GM13976 (cell line): ENCODE measurements around the gene ADAM33.

ENCODE experiments used
- DNase-seq: peaks from one replicate; pipeline ENCODE4 v3.0.0; 2012; ENCODE audit warnings: low spot score
- CTCF ChIP-seq: IDR thresholded peaks from 2 replicates; pipeline ENCODE4 v1.5.1; 2012; ENCODE audit warnings: borderline replicate concordance, mild to moderate bottlenecking; ENCODE audit not compliant: insufficient read depth; ENCODE audit errors: extremely low read depth, missing control alignments, control extremely low read depth
- in situ Hi-C: fragments of 300-500 bp; cut with MboI; formaldehyde crosslinking; loops from one replicate; pipeline ENCODE4 v1.12.0; 2022; ENCODE audit warnings: low sequenced_read_pairs, mixed read lengths, inconsistent platforms; ENCODE audit not compliant: unreplicated experiment

ADAM33 gene

GRCh38 chr20:3681931-3682781 is at the start of gene ADAM33:
ADAM33 (minus strand) TSS chr20:3682010; CDS start chr20:3682004, 6 bp downstream.
- in situ Hi-C loops, result no loop called here
- no peak for TF ChIP-seq CTCF
- no peak for DNase-seq

GRCh38 chr20:3730803-3731672 is 49.2 kb upstream of the ADAM33 start:
- in situ Hi-C loops, result no loop called here
- TF ChIP-seq CTCF, result no peak
- DNase-seq, result no peak

GRCh38 chr20:3729811-3730540 is 48.2 kb upstream of the ADAM33 start:
- no peak for TF ChIP-seq CTCF
- in situ Hi-C loops, result no loop called here

GRCh38 chr20:3729378-3729777 is 47.6 kb upstream of the ADAM33 start:
- DNase-seq, result no peak
- in situ Hi-C loops, result no loop called here
- no peak for TF ChIP-seq CTCF

More at GRCh38 chr20:3729811-3730540, 48.2 kb upstream of the ADAM33 start:
- no peak for DNase-seq

- in situ Hi-C loops, result no loop called here
- TF ChIP-seq CTCF, result no peak
- no peak for DNase-seq
Measured at GRCh38 chr20:3728876-3729275, 47.1 kb upstream of the ADAM33 start.

GRCh38 chr20:3728354-3728753 is 46.5 kb upstream of the ADAM33 start:
- in situ Hi-C loops, result no loop called here
- TF ChIP-seq CTCF, result no peak
- no peak for DNase-seq
